NCI-H1436 treated with DMSO at 0.1 percent for 48 hours (cell line): ENCODE data around the gene PDK2.

Experiments
- DNase-seq: peaks from one replicate; lab custom pipeline; 2025; lab: John Stamatoyannopoulos, UW

PDK2 gene

DNA sequence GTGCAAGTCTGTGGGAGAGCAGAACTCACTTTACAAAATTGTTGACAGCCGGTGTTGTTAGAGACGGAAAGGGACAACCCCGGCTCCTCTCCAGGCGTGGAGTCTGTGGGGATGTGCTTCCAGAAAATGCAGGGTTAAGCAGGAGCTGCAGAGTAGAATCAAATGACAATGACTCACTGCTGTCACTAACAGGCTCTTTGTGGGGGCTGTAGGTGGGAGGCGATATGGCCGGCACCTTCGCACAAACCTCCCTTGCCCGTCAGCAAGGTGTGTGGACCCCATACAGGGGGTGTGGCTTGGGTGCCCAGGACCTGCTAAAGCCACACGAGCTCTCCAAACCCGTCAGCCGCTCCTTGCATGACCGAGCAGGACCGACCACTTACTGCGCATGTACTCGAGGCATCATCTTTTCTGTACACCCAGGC lies 5.8 kb downstream of the PDK2 start:
- DNase-seq: no peak

DNA sequence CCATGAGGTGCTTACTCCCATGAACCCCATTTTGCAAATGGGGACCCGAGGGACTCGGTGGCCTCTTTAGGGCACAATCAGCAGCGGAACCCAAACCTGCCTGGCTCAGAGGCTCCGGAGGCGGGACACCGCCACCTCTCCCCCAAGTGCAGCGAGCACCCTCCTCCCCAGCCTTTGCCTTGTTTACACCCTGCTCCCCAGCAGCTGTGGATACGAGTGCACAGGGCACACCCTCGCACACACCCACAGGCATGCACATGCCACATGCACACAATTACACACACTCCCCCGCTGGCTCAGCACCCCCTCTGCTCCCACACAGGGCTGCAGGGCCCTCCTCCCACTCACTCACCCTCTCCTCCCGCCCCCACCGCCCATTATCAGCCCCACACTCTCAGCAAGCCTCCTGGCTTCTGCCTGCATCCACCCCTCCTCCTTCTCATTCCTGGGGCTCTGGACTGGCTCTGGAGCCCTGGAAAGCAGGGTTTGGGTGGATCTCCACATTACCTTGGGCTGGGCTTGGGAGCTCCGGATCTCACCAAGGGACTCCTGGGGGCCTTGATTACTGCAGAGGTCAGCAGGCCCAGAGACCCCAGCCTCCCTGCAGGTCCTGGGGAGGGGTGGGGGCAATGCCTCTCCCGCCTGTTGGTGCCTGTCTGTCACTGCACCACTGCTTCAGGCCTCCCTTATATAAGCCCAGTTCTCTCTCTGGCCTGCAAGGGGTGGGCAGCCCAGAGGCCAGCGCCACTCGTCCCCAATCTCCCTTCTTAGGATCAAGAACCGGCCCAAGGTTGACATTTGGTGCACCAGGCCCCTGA lies 6.4 kb downstream of the PDK2 start:
- no peak for DNase-seq

DNA sequence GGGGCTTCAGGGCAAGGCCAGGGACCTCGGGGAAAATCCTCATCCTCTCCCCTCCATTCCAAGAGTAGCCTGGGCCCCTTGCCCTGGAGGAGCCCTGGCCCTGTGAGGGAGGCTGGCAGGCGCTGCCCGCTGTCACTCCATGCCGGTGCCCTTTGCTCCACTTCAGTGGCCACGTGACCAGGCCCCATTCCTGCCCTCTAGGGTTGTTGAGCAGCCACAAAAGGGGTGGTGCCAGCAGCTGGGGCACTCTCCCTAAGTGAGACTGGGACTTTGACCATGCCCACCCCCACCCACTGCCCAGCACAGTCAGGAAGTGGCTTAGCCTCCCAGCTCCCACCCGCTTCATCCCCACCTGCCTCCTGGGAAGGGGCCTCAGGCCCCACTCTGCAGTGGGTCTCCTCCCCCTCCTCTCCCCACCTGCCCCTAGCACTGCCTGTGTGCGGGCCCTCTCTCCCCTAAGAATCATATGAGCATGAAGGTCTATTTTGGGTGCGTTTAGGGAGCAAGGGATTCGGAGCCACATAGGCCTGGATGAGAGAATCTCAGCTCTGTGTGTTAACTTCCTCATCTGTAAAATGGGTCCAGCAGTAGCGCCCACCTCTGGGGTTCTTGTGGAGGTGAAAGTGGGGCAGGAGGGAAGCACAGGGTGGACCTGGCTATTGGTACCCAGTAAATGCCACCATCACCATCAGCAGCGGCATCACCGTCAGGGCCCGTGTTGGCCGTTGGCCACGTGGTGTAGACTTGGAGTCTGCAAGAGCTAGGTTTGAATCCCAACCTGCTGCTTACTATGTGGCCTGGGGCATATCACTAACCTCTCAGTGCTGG lies 7.2 kb downstream of the PDK2 start:
- no peak for DNase-seq

DNA sequence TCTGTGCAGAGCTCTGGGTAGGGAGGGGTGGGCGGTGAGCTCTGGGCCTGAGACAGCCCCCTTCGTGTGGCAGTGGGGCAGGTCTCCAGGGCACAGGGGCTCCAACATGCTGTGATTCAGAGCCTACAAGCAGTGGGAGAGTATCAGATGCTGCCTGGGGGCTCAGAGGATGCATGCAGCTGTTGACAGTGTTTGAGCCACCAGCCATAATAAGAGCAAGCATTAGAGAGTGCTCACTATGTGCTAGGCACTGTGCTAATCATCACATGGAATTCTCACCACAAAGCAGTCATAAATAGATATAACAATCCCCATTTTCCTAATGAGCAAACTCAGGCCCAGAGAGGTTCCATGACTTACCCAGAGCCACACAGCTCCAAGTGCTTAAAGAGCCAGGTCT lies 8.1 kb downstream of the PDK2 start:
- no peak for DNase-seq

DNA sequence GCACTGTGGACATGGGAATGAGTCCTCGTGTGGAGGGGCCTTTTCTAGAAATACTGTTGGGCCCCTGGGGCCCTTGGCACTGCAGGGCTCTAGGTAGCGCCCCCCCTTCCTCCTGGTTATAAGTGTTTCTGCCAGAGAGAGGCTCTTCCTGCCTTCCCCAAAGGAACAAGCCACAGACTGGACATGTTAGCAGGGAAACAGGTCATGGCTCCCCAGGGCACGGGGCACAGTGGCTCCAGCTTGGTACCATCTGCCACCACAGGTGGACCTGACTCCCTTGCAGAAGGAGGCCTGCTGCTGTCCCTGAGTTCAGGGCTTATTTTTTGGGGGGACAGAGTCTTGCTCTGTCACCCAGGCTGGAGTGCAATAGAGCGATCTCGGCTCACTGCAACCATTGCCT lies 8.8 kb downstream of the PDK2 start:
- DNase-seq: no peak

DNA sequence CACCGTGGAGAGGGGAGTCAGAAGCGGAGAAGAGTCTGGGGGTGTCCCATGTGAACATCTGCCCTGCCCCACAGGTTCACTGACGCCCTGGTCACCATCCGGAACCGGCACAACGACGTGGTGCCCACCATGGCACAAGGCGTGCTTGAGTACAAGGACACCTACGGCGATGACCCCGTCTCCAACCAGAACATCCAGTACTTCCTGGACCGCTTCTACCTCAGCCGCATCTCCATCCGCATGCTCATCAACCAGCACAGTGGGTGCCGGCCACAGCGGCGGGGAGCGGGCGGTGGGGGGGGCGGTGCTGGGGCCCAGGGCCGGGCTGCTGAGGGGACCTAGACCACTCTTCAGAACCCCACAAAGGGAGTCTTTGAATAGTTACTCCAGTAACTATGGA lies 10.7 kb downstream of the PDK2 start:
- DNase-seq: no peak

DNA sequence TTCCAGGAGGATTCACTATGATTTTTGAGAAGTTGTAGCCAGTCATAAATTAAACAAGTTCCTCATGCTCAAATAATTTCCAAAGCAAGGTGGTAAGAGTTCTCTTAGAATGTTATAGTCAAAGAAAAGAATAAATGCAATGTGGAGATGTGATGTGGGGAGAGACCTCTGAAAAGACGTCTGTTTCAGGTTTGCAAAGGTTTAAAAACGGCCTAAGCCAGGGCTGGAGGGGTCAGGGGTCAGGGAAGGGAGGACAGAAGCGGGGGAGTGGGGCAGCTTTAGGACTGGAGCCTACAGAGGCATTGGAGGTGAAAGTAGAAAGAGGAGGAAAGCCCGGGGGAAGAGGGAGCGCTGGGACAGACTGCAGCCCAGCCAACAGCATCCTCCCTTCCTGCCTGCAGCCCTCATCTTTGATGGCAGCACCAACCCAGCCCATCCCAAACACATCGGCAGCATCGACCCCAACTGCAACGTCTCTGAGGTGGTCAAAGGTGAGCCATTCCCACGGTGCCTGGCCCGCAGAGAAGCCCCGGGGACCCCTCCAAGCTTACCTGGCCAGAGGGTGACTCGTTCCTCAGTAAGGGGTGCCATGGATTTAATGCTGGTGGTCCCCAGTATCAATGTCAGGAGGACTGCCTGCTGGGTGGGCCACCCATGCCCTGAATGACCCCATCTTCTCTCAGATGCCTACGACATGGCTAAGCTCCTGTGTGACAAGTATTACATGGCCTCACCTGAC lies 11.4 kb downstream of the PDK2 start:
- DNase-seq: no peak

DNA sequence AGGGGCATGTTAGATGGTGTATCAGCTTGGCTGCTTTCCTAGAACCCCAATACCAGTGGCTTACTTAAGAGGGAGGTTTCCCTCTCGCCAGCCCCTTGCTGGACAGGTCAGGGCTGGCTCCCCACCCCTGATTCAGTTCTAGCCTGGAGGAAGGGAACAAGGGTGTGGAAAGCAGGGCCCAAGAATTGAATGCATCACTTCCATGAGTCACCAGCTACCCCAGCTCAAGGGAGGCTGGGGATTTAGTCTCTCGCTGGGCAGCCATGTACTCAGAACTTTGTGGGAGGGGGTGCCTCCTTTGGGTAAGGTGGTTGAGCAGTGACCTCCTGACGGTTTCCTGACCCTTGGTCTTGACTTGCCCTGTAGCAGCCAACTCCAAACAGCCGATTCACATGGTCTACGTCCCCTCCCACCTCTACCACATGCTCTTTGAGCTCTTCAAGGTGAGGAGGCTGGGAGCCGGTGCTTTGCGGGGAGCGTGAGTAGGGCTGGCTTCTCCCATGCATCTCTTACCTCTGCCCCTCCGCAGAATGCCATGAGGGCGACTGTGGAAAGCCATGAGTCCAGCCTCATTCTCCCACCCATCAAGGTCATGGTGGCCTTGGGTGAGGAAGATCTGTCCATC lies 12.8 kb downstream of the PDK2 start:
- DNase-seq: no peak

DNA sequence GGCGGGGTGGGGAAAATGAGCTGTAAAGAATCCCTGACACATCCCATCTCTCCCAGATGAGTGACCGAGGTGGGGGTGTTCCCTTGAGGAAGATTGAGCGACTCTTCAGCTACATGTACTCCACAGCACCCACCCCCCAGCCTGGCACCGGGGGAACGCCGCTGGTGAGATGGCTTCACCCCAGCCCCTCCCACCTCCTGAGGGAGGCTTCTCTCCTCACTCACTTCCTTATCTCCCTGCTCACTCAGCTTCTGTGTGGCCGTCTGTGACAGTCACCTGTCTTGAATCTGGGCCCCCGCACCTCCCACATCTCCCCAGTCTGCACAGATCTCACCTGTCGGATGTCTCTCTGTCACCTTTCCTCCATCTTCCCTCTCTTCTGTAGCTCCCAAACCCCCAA lies 13.4 kb downstream of the PDK2 start:
- no peak for DNase-seq

DNA sequence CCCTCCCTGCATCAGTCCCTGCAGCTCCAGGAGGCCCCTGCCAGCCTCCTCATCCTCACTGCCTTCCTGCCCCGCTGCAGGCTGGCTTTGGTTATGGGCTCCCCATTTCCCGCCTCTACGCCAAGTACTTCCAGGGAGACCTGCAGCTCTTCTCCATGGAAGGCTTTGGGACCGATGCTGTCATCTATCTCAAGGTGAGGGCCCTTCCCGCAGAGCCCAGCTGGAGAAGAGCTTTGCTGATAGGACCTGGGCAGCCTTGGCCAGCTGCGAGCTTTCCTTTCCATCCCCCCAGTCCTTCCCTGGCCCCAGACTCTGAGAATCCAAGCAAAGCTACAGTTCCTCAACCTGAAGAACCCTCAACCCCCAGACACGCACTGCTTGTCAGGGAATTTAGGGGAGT lies 14.1 kb downstream of the PDK2 start:
- no peak for DNase-seq

DNA sequence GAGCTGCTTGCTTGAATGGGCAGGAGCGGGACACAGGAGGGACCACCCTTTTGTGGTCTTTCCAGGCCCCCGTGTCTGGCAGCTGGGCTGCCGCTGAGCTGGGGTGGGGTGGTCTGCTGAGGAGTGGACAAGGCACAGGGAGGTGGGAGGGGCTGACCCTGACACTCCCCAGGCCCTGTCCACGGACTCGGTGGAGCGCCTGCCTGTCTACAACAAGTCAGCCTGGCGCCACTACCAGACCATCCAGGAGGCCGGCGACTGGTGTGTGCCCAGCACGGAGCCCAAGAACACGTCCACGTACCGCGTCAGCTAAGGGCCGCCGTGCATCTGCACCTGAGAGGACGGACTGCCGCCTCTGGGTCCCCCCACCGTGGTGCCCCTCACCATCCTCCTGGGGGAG lies 14.6 kb downstream of the PDK2 start:
- no peak for DNase-seq

DNA sequence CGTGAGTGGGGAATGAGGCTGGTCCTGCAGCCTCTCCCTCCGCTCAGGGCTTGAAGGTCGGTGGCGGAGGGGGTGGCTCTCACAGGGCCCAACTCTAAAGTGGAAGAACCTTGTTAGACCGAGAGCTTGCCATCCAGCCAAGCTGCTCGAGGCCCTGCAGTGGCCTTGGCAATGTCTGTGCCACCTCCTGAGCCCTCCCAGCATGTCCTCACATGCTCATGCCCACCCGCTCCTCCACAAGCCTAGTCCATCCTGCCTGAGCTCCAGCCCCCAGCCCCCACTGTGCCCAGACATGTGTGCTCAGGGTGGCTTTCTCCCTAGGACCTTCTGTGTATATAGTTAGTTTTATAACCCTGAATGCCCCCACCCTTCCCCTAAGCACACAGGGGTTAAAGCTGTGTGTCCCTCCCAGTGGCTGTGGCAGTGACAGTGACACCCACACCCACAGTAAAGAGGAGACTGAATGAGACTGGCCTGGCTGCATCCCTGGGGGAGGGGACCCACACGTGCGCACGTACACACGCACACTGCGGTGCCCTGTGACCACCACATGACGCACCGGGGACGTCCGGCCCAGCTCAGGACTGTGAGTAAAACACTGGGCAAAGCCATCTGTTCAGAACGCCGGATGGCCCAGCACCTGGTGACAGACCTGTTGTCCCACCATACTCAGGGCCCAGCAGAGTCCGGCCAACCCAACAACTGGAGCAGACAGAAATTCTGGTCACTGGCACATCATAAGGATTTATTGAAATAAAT lies 15.6 kb downstream of the PDK2 start:
- DNase-seq: no peak

DNA sequence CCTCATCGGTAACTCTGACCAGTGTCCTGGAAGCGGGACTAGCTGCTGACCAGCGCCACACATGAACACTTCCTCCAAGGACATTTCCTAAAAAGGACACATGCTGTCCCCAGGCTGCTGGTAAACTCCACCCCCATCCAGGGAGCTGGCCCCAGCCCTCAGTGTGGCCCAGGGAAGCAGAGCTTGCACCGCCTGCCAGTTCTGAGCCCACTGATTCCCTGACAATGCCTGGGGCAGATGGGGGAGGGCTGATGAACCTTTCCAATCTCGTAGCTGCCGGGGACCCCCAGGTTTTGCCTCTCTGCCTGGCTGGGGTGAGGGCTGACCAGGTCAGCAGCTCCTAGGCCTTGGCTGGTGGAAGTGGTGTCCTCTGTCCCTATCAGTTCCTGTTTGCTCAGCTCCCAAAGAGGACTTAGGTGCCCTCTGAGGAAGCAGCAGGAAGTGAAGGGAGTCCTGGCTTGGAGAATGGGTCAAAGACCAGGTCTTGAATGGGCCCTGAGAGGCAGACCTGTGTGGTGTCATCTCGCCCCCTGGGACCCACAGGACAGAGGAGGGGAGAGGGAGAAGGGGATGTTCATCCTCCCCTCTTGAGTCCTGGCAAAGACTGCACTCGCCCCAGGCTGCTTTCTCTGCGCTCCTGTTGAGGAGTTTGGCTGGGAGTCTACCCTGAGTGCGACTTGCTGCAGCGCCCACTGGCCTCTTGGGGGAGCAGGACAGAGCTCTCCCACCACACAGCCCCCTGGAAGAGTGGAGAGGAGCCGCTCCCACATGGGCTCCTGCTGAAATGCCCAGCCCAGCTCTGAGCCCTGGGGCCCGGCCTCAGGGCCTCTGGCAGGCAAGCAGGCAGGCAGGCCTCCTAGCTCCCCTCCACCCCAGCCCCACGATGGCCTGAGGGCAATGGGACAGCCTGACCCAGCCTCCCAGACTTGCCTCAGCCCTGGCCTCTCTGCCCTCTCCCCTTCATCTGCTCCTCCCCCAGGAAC lies 16.8 kb downstream of the PDK2 start:
- DNase-seq: no peak

DNA sequence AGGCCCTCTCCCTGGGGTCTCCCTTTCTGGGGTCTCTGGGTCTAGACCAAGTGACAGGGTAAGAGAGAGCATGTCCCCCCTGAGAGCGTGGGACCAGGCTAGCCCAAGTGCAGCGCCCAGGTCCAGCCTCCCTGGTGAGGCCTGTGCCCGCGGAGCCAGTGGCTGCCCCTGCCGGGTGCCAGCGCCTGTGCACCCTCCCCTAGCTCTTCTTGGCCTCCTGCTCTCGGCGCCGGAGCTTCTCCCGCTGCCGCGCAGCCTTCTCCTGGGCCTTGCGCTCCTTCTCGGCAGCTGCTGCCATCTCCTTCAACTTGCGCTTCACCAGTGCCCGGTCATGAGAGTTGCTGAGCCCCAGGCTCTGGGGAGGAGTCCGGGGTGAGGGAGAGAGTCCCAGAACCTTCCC lies 17.5 kb downstream of the PDK2 start:
- no peak for DNase-seq

DNA sequence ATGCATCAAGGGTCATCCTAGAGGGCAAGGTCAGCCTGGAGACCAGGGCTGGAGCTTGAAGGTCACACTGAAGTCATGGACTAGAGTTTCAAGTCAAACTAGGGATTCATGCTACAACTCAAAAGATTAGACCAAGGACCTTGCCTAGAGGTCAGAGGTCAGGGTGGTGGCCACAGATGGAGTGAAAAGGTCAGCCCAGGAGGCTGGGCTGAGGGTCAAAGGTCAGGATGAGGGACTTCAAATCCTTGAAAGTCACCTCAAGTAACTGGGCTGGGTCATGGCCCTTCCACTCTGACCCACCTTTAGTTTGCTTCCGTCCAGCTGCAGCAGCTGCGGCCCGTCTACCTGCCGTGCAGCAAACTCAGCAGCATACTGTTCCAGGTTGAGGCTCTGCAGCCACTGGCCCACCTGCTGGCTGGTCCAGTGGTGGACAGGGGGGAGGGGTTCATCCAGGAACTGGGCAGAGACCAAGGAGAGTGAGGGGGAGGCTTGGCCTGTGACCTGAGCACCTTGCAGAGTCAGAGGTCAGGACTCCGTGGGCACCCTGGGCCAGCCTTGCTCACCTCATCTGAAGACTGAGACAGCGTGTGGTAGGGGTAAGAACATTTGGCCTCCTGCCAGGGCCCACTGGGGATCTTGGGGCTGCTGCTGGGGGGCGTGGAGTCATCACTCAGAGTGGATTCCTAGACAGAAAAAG lies 18.6 kb downstream of the PDK2 start:
- no peak for DNase-seq

DNA sequence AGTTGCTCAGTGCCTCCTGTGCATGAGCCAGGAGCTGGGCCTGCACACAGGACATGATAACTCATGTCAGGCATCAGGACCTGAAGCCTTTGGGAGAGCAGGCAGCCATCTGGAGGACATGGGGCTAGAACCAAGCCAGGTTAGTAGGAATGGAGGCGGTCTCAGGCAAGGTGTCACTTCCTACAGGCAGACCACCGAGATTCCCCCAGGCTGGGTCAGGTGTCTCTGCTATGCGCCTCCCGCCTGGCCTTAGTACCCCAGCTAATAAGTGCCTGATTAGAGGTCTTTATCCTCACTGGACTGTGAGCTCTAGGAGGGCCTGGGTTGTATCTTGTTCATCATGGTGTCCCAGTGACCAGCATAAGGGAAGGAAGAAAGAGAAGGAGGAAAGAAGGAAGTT lies 19.2 kb downstream of the PDK2 start:
- no peak for DNase-seq

DNA sequence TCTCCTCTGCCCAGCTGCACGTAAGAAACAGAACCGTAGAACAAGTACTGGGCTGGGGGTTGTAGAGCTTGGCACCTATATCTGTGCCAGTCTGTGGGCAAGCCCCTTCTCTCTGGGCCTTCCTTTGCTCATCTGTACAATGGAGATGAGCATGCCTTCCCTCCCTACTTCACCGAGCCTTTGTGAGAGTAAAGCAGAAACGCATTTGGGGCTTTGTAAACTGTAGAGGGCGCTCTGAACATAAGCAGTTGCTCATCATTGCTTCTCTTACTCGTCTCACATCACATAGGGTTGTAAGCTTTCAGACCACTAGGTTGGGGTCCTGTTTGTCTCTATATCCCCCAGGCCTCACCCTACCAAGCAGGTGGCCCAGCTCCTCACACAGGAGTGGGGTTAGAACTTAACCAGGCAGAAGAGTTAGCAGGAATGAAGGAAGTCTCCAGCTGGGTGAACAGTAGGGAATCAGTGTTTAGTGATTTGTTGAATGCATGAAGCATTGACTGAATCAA lies 19.8 kb downstream of the PDK2 start:
- peak; percentile 11 for DNase-seq

DNA sequence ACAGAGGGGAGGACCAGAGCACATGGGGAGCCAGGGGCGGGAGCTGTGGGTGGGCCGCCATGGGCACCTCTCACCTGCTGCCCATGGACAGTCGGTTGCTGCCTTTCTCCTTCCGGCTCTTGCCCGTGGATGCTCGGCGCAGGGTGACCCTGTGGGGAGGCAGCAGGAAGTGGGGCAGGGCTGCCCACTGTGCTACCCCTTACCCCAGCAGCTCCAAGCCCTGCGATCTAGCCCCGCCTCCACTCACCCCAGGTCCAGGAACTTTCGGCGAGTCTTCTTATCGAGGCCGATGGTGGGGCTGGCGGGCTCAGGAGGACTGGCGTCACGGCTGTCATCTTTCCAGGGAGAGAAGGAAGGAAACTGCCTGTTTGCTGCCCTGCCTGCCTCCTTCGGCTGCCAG lies 20.6 kb downstream of the PDK2 start:
- DNase-seq: no peak
